OCI-LY3 (cell line): ENCODE results near the gene GSG1L.

ENCODE experiments used
- H2AFZ ChIP-seq: fragments of 200-600, 300-600 bp; shearing (Covaris generic); 2 replicates; pipeline ENCODE4 v1.6.0; 2014; ENCODE audit warnings: antibody characterized with exemption, low read depth, low read length
- H3K27ac ChIP-seq: fragments of 200-600, 300-600 bp; sonication (generic); 2 replicates; pipeline ENCODE4 v1.5.1; 2014; ENCODE audit warnings: mild to moderate bottlenecking, low read length, moderate library complexity, mixed read lengths
- H3K27me3 ChIP-seq: fragments of 200-600, 300-600 bp; sonication (generic); 2 replicates; pipeline ENCODE4 v1.6.1; 2014; ENCODE audit warnings: low read depth, low read length, mixed read lengths
- H3K36me3 ChIP-seq: fragments of 200-600, 300-600 bp; sonication (generic); replicated peaks from 2 replicates; pipeline ENCODE3; 2014; ENCODE audit warnings: low read depth, low read length, mixed read lengths
- H3K4me1 ChIP-seq: fragments of 300-600, 200-600 bp; sonication (generic); 2 replicates; pipeline ENCODE4 v1.6.1; 2014; ENCODE audit warnings: low read length, mixed read lengths
- H3K4me2 ChIP-seq: fragments of 200-600, 300-600 bp; sonication (generic); 2 replicates; pipeline ENCODE4 v1.6.1; 2014; ENCODE audit warnings: low read length, mixed read lengths
- H3K4me3 ChIP-seq: fragments of 300-600, 200-600 bp; sonication (generic); 2 replicates; pipeline ENCODE4 v1.5.1; 2014; ENCODE audit warnings: antibody characterized with exemption, mild to moderate bottlenecking, low read length, moderate library complexity
- H3K79me2 ChIP-seq: fragments of 300-600, 200-600 bp; shearing (Covaris generic); 2 replicates; pipeline ENCODE4 v1.6.1; 2014; ENCODE audit warnings: mild to moderate bottlenecking, low read length, mixed read lengths
- H3K9ac ChIP-seq: fragments of 300-600, 200-600 bp; shearing (Covaris generic); 2 replicates; pipeline ENCODE4 v1.6.0; 2014; ENCODE audit warnings: mild to moderate bottlenecking, low read length, moderate library complexity
- H3K9me3 ChIP-seq: fragments of 200-600, 300-600 bp; shearing (Covaris generic); 2 replicates; pipeline ENCODE4 v1.6.1; 2014; ENCODE audit warnings: low read length, mixed read lengths; ENCODE audit not compliant: insufficient read depth
- H4K20me1 ChIP-seq: fragments of 200-600, 300-600 bp; sonication (generic); 2 replicates; pipeline ENCODE4 v1.6.1; 2016; ENCODE audit warnings: low read length, mixed read lengths; ENCODE audit not compliant: insufficient read depth
- EZH2phosphoT487 ChIP-seq: fragments of 200-600 bp; shearing (Covaris generic); IDR thresholded peaks from 2 replicates; pipeline ENCODE4 v1.6.1; 2018; ENCODE audit warnings: antibody characterized with exemption, mixed run types, low read depth
- TF ChIP-seq, protein P1 (sequence below): fragments of 200-600, 300-600 bp; sonication (generic); IDR thresholded peaks from 2 replicates; pipeline ENCODE4 v1.5.1; 2014; ENCODE audit warnings: antibody characterized with exemption, low read length, low read depth

The GSG1L gene

DNA sequence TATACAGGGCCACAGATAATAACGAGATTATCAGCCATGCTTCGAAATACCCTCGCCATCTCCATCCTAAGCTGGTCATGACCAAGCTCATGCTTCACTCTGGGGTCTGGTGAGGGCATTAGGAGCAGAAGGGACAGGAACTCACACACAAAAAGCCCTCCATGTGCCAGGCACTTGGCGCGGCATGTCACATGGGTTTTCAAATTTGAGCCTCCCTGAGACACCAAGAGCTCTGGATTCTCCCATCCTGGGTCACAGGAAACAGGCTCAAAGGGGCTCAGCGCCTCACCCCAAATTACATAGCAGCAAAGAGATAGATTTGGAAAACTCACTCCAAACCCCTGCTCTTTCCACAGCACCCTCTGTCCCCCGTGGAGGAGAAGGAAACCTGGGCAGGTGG lies 239.5 kb downstream of the GSG1L start:
- Histone ChIP-seq H4K20me1 (no peaks in the 10 kb centered on the region), H3K9me3 (no peaks in the 10 kb centered on the region), H3K27ac (no peak overlapping the region), H3K4me1 (no peaks in the 10 kb centered on the region), H3K36me3 (no peaks in the 10 kb centered on the region), H3K9ac (no peak overlapping the region), H2AFZ (no peak overlapping the region), H3K27me3 (peaks cover 5% of the 10 kb centered on the region; the same call in 1 of the 2 replicates), H3K4me2 (no peak overlapping the region), H3K79me2 (no peaks in the 10 kb centered on the region), H3K4me3 (no peak overlapping the region)
- TF ChIP-seq, protein P1, sequence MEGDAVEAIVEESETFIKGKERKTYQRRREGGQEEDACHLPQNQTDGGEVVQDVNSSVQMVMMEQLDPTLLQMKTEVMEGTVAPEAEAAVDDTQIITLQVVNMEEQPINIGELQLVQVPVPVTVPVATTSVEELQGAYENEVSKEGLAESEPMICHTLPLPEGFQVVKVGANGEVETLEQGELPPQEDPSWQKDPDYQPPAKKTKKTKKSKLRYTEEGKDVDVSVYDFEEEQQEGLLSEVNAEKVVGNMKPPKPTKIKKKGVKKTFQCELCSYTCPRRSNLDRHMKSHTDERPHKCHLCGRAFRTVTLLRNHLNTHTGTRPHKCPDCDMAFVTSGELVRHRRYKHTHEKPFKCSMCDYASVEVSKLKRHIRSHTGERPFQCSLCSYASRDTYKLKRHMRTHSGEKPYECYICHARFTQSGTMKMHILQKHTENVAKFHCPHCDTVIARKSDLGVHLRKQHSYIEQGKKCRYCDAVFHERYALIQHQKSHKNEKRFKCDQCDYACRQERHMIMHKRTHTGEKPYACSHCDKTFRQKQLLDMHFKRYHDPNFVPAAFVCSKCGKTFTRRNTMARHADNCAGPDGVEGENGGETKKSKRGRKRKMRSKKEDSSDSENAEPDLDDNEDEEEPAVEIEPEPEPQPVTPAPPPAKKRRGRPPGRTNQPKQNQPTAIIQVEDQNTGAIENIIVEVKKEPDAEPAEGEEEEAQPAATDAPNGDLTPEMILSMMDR: no peak
- no peak for TF ChIP-seq EZH2phosphoT487

DNA sequence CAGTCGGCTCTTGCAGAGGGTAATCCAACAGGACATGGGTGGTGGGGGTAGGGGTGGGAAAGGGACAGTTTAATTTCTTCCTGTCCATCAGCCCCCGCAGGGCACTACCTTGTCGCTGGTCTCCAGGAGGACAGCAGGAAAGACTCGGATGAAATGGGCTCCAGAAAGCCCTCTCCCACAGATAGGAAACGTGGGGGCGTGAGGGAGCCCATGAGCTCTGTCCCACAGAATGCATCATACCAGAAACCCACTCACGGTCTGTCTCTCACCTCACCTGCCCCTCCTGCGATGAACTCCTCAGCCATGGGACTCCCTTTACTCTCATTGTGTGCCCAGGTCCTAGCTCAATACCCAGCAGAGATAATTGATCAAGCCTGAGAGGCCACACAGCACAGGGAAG lies 240.1 kb downstream of the GSG1L start:
- H4K20me1 ChIP-seq: no peaks in the 10 kb centered on the region
- H3K9me3 ChIP-seq: no peaks in the 10 kb centered on the region
- H3K27ac ChIP-seq: no peak overlapping the region
- H3K36me3 ChIP-seq: no peaks in the 10 kb centered on the region
- H2AFZ ChIP-seq: no peak overlapping the region
- H3K4me2 ChIP-seq: no peak overlapping the region
- no peak overlapping the region for H3K9ac ChIP-seq
- H3K79me2 ChIP-seq: no peaks in the 10 kb centered on the region
- no peaks in the 10 kb centered on the region for H3K4me1 ChIP-seq
- H3K4me3 ChIP-seq: no peak overlapping the region
- H3K27me3 ChIP-seq: peaks cover 6% of the 10 kb centered on the region
- TF ChIP-seq, protein P1: no peak
- no peak for TF ChIP-seq EZH2phosphoT487

DNA sequence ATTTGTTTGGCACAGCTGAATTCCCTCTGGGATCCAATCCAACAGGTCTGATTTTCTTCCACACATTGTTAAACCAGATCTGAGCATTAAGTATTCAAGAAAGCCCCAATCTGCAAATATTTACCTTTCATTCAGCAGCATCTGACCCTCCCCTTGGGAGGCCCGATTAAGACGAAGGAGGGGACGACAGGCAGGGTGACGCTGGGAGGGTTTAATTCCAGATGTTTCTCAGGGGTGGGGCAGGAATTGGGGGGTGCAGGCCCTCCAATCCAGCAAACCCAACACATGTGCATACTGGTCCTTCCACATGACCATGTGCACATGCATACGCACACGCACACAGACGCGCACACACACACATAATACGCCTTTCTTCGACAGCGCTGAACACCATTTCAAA lies 240.5 kb downstream of the GSG1L start:
- Histone ChIP-seq H2AFZ (no peak overlapping the region), H3K27me3 (peaks cover 10% of the 10 kb centered on the region), H4K20me1 (no peaks in the 10 kb centered on the region), H3K4me1 (no peaks in the 10 kb centered on the region), H3K9me3 (no peaks in the 10 kb centered on the region), H3K4me2 (no peak overlapping the region), H3K79me2 (no peaks in the 10 kb centered on the region), H3K9ac (no peak overlapping the region), H3K36me3 (no peaks in the 10 kb centered on the region), H3K4me3 (no peak overlapping the region), H3K27ac (no peak overlapping the region)
- TF ChIP-seq, protein P1: no peak
- TF ChIP-seq EZH2phosphoT487: no peak

DNA sequence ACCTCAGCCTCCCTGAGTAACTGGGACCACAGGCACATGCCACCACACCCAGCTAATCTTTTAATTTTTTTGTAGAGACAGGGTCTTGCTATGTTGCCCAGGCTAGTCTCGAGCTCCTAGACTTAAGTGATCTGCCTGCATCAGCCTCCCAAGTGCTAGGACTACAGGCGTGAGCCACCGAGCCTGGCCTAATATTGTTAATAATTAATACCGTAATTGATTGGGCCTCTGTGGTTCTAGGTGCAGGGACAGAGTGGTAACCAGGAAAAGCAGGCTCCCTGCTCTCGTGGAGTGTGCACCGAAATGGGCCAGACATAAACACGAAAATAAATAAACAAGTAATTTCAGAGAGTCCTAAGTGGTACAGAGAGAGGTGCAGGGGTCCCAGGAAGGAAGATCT lies 241.0 kb downstream of the GSG1L start:
- H3K79me2 ChIP-seq: no peaks in the 10 kb centered on the region
- H3K36me3 ChIP-seq: no peaks in the 10 kb centered on the region
- no peak overlapping the region for H2AFZ ChIP-seq
- H3K9me3 ChIP-seq: no peaks in the 10 kb centered on the region
- no peaks in the 10 kb centered on the region for H4K20me1 ChIP-seq
- no peak overlapping the region for H3K27ac ChIP-seq
- peaks cover 15% of the 10 kb centered on the region for H3K27me3 ChIP-seq
- no peak overlapping the region for H3K4me3 ChIP-seq
- no peak for TF ChIP-seq EZH2phosphoT487
- TF ChIP-seq, protein P1: no peak
- H3K4me2 ChIP-seq: no peak overlapping the region
- H3K9ac ChIP-seq: no peak overlapping the region
- no peaks in the 10 kb centered on the region for H3K4me1 ChIP-seq
